NCI-H2029 treated with DMSO at 0.1 percent for 48 hours (cell line): ENCODE results near the gene FOXO3B.
"Not testable (repeated sequence)": the region's sequence is repeated elsewhere in the genome, so short reads cannot be mapped to it uniquely, and the experiment has no call there.

ENCODE experiments used
- DNase-seq: peaks from one replicate; lab custom pipeline; 2025; lab: John Stamatoyannopoulos, UW

The FOXO3B gene

DNA sequence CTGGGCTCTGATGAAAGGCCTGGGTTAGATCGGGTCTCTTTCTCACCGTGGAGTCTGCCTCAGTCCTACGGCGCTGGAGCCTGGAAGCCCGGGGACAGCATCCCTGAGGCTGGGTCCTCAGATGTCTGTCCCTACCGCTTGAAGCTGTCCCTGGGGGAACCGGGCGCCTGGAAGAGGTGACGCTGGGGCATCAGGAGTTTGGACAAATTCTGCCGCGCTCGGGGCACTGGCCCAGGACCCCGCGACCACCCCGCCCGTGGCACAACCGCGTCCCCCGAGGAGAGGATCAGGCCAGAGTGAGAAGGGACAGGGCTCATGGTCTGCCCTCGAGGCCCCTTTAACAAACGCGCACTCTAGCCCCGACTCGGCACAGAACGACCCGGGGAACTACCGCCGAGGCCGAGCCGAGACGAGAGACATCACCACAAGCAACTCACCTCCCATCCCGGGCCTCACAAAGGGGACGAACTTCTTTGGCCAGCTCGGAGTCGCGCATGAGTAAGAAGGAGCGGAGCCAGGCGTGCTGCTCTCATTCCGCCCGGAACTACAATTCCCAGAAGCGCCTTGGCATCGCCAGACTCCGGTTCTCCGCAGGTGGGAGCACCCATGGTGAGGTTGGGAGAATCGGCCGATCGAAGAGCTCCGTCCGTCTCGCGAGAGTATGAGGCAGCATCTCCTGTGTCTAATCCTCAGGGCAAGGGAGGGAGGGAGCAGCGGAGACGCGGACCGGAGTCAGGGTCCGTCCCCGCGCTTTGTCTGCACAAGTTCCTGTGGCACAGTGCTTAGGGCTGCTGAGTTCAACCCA, at the start of gene FOXO3B:
Gene FOXO3B (minus strand): TSS at position 548 of the 805 bp plus-strand sequence. CDS start 663 bp downstream, outside the sequence.
- DNase-seq = peak; percentile 48

DNA sequence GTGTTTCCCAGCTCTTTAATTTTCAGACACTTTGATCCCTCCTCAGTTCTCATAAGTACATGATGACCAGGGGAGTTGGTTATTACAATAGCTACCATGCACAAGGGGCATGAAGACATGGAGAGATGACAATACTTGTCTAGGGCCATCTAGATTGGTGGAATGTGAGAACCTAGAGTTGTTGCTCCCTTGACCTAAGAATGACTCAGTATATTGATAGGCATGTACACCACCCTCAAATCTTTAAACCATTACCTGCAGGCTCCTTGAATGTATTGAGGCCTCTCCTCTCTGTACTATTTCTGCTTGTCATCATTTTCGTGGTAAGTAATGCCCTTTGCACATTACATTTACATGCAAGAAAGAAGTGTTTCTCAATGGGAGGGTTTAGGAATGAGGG, 41.4 kb upstream of the FOXO3B start:
- not testable (repeated sequence) for DNase-seq

DNA sequence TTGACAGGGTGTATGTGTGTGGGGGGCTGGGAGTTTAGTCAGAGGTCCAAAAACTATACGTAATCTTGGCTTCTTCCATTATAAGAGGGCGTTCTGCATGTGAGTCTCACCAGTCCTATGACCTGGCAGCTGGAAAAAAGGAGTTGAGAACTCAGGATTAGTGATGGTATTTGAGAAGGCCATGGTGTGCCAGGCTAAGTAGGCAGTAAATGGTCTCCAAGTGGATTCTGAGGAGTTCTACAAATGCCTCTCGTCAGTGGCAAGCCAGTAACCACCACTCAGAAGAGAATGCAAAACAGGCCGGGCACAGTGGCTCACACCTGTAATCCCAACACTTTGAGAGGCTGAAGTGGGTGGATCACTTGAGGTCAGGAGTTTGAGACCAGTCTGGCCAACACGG, 40.5 kb upstream of the FOXO3B start:
- not testable (repeated sequence) for DNase-seq

DNA sequence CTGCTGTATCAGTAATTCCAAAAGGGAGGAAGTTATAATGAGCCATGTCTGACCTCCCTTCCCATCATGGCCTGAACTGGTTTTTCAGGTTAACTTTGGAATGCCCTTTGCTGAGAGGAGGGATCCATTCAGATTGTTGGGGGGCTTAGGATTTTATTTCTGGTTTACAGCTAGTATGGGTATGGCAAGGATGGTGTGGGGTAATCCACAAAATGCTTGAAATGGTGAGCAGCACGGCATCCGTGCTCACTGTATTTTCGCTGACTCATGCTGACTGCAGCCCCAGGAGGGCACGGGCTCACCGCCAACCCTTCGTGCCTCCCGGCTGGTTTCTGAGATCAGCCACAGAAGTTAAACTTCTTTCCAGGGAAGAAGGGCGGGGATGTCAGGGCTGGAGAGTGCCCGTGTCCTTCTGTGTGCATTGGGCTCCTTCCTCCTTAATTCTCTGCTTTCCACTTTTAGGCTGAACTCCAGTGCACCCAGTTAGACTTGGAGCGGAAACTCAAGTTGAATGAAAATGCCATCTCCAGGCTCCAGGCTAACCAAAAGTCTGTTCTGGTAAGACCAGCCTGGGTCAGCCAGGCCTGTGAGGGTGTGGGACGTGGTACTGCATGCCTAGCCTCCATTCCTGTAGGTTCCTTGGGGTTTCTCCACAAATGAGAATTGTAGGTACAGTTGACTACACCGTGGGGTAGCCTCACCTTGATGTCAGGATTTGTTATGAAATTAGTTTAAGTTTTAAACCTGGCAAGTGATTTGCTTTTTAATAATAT, 39.8 kb upstream of the FOXO3B start:
- DNase-seq = not testable (repeated sequence)

DNA sequence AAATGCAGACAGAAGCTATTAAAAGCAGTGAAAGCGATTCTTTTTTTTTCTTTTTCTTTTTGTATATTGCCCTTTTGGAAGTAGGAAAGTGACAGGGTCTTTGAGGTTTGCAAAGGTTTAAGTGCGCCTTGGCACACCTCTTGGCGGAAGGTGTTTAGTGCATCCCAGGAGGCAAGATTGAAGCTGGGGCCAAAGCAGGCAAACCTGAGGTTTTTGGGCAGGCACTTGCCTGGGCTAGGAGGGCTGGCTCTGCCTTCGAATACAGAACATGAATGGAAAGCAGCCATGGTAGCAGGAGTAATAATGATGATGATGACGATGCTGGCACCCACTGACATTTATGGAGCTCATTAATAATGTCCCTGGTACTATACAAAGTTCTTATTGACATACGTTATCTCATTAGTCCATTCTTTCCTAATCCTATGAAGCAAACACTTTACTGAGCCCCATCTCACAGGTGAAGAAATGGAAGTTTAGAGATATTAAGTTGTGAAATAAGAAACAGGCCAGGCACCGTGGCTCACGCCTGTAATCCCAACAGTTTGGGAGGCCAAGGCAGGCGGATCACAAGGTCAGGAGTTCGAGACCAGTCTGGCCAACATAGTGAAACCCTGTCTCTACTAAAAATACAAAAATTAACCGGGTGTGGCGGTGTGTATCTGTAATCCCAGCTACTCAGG, 37.5 kb upstream of the FOXO3B start:
- not testable (repeated sequence) for DNase-seq

DNA sequence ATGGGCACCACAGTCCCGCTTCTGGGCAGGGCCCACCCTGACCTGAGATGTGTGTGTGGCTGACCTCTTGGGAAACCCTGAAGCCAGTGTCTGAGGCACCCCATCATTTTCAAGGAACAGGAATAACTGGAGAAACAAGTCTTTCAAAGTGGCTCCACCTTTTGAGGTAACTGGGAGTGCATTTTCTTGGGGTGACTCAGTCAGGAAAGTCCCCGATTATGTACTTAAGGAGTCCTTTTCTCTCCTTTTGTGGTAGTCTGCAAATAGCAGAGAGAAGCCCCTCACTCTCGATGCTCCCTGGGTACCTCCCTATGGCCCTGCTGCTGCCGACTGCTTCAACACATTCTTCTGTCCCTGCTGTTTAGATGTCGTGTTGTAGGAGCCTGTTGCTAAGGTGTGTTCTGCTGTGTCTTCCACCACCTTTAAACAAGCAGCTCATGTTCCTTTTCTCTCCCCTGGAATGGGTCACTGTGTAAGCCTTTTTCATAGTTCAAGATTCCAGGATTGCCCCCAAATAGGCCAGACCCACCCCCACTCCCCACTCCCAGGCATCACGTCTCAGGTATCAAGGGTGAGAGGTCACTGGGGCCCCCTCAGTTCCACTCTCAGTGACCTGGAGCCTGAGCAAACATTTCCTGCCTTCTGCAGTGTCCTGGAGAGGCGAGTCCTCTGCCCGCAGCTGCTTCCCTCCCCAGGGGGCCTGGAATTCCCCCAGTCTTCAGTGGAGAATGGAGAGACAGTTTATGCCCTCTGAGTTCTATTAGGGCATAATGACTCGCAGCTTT, 36.7 kb upstream of the FOXO3B start:
- not testable (repeated sequence) for DNase-seq

DNA sequence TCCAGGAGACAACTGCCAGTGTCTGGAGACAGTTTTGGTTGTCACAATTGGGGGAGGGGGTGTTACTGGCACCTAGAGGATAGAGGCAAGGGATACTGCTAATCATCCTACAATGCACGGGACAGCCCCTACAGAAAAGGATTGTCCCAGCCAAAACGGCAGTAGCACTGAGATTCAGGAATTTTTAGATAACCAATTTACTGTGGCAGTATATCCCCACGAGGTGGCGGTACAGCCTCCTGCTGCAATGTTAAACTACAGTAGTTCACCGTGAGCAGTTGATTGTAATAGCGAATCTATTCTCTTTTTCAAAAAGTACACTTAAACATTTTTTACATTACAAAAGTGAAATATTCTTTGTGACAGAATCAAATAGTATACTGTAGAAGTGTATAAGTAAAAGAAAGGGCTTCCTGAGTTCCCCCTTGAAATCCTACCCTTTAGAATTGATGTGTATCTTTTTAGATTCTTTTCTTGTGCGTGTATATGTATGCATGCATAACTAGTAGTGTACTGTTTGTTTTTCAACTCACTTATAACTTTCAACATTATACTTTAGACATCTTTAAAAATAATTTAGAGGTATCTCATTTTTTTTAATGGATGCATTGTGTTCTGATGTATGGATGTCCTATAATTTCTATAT, 30.4 kb upstream of the FOXO3B start:
- DNase-seq = not testable (repeated sequence)

DNA sequence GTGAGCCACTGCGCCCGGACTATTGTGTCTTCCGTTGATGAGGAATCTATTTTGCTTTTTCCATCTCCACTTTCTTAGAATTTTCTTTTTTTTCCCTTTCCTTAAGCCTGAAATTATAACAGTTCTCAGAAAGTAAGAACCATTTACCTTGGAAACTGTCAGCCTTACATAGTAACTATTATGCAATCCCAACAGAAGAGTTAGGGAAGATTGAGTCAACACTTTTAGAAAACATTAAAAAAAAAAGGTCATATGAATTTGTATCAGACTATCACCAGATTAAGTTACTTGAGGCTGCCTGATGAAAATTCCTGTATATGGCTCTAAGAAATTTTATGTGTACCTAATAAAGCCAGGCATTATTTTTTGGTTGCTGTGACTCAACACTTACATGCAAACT, 26.1 kb upstream of the FOXO3B start:
- DNase-seq = not testable (repeated sequence)

DNA sequence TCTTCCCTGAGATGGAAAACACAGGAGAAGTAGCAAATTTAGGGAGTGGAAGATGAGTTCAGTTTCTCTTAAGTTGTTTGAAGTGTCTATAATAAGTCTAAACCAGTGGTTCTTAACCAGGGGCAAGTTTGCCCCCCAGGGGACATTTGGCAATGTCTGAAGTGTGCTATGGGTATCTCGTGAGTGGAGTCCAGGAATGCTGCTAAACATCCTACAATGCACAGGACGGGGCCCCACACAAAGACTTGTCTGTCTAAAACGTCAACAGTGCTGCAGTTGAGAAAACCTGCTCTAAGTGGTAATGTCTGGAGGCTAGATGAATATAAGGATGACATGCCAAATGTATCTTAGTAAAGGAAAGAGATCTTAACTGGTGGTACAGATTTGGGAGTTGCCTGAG, 23.8 kb upstream of the FOXO3B start:
- not testable (repeated sequence) for DNase-seq

DNA sequence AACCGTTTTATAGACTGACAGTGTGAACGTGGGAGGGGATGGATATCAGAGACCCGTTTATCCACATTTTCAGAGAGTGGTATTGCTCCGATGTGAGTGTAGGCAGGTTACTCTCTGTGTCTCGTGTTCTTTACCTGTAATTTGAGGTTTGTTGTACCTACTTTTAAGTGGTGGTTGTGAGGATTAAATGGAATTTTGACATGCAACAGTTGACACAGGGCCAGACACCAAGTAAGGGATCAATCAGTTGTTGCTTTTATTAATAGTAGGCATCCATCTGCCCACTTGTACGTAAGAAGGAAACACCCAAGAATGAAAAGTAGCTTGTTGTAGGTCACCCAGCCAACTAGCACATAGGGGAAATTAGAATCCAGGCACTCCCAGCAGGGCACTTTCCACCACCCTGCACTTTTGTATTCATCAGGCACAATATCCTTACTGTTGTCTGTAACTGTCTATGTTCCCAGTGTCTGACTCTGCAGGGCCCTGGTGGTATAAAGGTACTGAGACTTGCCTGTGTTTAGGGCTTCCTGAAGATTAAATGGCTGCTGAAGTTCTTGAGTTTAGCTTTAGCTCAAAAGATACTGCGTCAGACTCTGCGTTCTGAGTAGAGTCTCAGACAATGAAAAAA, 16.5 kb upstream of the FOXO3B start:
- DNase-seq = not testable (repeated sequence)

DNA sequence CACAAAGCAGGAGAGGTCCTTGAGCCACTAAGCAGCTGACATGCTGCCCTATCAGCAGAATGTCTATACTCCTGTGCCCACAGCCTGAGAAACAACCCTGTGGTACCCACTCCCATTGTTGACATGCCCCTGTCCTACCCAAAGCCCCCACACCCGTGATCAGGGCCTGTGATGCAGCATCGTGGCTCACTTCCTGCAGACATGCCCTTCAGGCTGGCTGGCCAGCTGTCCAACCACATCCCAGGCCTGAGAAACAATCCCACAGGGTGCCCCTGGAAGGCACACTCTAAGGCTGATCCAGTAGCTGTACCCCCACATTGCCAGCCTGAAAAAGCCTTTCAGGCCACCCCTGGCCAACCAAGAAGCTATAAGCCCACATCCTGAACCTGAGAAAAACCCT, 13.0 kb upstream of the FOXO3B start:
- DNase-seq = not testable (repeated sequence)

DNA sequence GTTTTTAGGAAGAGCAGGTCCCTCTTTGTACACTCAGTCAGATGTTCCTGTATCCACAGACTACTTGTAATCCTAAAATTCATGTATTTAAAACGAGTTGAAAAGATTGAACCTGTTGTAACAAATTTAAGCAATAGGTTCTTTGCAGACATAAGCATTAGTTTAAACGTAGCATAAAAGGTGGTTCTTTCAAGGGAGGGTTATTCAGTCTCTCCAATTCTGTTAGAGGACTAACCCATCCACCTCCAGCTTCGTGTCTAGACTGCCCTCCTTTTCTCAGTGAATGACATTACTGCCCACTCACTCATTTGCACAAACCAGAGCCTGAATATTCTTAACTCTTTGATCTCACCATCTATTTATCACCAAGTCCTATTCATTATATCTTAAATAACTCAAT, 554 bp upstream of the FOXO3B start:
- DNase-seq = not testable (repeated sequence)

DNA sequence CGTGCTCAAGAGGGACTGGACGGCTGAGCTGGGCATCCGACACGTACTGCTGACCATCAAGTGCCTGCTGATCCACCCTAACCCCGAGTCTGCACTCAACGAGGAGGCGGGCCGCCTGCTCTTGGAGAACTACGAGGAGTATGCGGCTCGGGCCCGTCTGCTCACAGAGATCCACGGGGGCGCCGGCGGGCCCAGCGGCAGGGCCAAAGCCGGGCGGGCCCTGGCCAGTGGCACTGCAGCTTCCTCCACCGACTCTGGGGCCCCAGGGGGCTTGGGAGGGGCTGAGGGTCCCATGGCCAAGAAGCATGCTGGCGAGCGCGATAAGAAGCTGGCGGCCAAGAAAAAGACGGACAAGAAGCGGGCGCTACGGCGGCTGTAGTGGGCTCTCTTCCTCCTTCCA, 4.7 kb downstream of the FOXO3B start:
- DNase-seq = not testable (repeated sequence)

DNA sequence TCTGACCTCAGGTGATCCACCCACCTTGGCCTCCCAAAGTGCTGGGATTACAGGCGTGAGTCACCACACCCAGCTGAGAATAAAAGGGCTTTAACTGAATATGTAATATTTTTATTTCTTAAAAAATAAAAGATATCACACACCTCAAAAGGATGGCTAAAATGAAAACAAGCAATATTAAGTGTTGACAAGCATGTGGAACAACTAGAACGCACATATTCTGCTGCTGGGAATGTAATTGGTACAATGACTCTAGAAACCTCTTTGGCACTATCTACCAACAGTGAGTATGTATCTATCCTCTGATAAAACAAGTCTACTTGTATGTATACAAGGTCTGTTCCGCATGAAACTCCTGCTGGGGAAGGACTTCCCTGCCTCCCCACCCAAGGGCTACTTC, 5.2 kb downstream of the FOXO3B start:
- not testable (repeated sequence) for DNase-seq

DNA sequence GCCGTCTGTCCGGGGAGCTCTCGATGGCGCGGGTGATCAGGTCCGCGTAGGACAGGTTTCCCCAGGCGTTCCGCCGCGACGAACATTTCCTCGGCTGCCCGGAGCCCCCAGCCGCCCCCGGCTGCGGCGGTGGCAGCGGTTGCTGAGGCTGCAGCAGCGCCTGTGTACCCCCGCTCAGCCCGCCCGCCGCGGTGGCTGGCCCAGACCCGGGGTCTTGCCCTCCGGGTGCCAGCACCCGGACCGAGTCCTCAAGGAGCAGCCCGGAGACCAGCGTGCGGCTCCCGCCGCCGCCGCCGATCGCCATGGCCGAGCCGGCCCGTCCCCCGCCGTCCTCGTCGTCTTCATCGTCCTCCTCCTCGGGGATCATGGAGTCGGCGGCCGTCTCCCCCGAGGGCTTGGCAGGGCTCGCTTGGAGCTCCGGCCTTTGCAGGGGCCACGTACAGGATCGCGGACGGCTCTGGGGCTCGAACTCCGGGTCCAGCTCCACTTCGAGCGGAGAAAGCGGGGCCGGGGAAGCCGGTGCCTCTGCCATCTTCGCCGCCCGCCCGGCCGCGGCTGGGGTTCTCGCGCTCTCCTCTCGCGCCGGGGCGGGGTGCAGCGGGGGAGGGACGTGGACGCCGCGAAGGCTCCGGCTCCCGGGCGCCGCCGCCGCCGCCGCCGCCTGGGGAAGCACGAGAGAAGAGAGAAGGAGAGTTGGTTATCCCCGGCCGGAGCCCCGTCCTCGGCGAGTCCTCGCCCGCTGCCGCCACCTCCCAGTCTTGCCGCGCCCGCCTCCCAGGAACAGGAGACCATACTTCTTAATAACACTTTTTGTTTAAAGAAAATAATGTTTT, 9.5 kb downstream of the FOXO3B start:
- DNase-seq = not testable (repeated sequence)

DNA sequence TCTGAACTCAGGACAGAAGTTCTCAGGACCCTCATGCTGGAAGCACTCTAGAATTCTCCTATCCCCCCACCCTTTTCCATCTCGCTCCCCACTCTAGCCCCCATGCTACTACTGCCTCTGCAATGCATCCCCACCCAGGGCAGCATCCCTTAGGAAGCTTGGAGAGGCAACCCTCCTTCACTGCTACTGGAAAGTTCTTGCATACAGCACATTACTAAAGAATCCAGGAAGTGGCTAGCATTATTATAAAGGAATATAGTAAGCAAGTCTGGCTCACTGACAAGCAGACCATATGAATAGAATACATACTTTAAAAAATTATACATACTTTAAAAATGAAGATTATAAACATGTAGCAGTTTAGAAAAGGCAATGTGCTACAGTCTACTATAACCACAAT, 13.5 kb downstream of the FOXO3B start:
- DNase-seq = not testable (repeated sequence)

DNA sequence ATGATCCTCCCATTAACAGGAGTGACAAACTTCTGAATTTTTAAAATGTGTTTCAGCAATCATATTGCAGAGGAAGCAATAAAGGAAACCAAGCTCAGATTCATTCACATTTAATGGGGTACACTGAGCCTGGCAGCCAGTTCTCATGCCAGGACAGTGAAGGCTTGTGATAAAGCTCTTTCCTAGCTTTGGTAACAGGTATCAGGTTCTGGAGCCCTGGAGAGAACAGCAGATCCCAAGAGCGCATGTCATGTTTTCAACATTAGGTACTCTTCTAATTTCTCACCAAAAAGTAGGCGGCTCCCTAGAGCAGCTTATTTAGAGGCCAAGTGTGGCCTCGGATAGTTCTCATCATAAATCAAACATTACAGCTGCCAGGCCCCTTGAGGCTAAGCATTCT, 14.6 kb downstream of the FOXO3B start:
- not testable (repeated sequence) for DNase-seq

DNA sequence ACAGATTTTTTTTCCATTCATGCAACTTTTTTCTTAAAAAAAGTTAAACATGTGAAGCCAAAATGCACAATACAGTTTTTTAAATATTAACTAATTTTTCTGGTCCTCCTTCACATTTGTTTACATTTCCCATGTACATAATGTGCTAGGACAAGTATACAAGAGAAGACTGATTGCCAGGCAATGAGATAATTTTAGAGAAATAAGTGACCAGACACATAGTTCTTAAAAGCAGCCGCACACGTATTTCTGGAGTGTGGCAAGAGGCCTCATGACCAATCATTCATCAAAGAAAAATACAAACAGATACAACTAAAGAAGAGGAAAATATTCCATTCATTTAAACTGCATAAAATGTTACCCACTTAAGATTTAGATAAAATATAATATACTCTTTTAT, 15.8 kb downstream of the FOXO3B start:
- DNase-seq = not testable (repeated sequence)

DNA sequence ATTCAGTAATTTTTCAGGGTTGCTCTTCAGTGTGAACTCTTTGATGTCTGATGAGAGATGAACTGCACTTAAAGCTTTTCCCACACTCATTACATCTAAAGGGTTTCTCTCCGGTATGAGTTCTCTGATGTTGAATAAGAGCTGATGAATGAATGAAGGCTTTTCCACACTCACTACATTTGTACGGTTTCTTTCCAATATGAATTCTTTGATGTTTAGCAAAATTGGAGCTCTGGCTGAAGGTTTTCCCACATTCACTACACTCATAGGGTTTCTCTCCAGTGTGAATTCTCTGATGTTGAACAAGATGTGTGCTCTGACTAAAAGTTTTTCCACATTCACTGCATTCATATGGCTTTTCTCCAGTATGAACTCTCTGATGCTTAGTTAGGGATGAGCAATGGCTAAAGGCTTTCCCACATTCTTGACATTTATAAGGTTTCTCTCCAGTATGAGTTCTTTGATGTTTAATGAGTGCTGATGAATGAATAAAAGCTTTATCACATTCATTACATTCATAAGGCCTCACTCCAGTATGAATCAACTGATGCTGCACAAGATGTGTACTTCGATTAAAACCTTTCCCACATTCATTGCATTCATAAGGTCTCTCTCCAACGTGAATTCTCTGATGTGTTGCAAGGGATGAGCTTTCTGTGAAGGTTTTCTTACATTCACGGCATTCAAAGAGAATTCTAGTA, 20.0 kb downstream of the FOXO3B start:
- not testable (repeated sequence) for DNase-seq
